Fibroblast of lung (primary cell): ENCODE measurements around the gene MPP2.

Source experiments
- EZH2 ChIP-seq: IDR thresholded peaks from 2 replicates; pipeline ENCODE4 v1.5.1; 2012; ENCODE audit warnings: low read length, control low read depth, mild to moderate bottlenecking; ENCODE audit errors: missing control alignments
- TF ChIP-seq, protein P1 (sequence below), 2 donors: IDR thresholded peaks in 1 of 2; conservative IDR thresholded peaks in 1 of 2; 1 replicate in 1 of 2; 2 replicates in 1 of 2; pipeline ENCODE4 v1.5.1; 2011 to 2012; ENCODE audit warnings: low read length in 2 of 2, control low read depth in 1 of 2, inconsistent platforms in 1 of 2, low read depth in 1 of 2, mild to moderate bottlenecking in 1 of 2

DNA sequence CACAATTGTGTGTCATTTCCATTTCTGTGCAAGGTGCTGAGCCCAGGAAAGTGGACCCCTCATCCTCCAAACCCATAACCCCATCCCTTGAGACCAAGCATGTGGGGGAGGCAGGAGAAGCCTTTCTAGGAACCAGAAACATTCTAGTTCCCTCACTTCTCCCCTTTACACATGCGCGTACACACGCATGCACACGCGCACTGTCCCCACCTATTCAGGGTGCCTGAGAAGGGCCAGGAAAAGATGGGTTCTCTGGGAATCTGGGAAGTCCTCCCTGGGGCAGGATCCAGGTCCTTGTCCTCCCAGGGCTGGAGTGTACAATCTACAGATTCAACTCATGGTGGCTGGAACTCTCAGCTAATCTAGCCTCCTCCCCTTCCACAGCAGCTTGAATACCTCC is 32.5 kb upstream of the MPP2 start:
- TF ChIP-seq EZH2: no peak
- TF ChIP-seq, protein P1, sequence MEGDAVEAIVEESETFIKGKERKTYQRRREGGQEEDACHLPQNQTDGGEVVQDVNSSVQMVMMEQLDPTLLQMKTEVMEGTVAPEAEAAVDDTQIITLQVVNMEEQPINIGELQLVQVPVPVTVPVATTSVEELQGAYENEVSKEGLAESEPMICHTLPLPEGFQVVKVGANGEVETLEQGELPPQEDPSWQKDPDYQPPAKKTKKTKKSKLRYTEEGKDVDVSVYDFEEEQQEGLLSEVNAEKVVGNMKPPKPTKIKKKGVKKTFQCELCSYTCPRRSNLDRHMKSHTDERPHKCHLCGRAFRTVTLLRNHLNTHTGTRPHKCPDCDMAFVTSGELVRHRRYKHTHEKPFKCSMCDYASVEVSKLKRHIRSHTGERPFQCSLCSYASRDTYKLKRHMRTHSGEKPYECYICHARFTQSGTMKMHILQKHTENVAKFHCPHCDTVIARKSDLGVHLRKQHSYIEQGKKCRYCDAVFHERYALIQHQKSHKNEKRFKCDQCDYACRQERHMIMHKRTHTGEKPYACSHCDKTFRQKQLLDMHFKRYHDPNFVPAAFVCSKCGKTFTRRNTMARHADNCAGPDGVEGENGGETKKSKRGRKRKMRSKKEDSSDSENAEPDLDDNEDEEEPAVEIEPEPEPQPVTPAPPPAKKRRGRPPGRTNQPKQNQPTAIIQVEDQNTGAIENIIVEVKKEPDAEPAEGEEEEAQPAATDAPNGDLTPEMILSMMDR (conservative IDR thresholded peaks at IDR 0.05 in 1 of 2, IDR thresholded peaks at IDR 0.05 in 1 of 2; ENCODE audit: low read depth in 1 of 2, low read length in 2 of 2): no peak
